Cardiac muscle cell (in vitro differentiated cells and primary cell): Measurements from ENCODE around the gene DAO. TPM values are rescaled to one million over a fixed set of nuclear protein-coding genes. Genes with fewer than 3 reads are reported as not detected.

Experiments used
- DNase-seq, 2 donors: peaks; one replicate each; pipeline versions ENCODE4 v3.0.0 to v3.0.0-alpha.2; 2010 to 2017; ENCODE audit warnings: low read depth in 1 of 2, low spot score in 1 of 2
- H3K27ac ChIP-seq: fragments of 200-600 bp; sonication (generic); 2 replicates; pipeline ENCODE4 v1.5.1; 2016
- H3K27me3 ChIP-seq: fragments of 200-600 bp; sonication (generic); 2 replicates; pipeline ENCODE4 v1.6.0; 2016; ENCODE audit warnings: control low read depth
- H3K36me3 ChIP-seq: fragments of 200-600 bp; sonication (generic); 2 replicates; pipeline ENCODE4 v1.5.1; 2016; ENCODE audit warnings: control low read depth
- H3K4me1 ChIP-seq: fragments of 200-600 bp; sonication (generic); 2 replicates; pipeline ENCODE4 v1.8.1; 2017; ENCODE audit warnings: low read depth, mild to moderate bottlenecking, mixed run types
- H3K4me3 ChIP-seq: fragments of 200-600 bp; sonication (generic); 2 replicates; pipeline ENCODE4 v1.5.1; 2016; ENCODE audit warnings: mild to moderate bottlenecking
- H3K9me3 ChIP-seq: fragments of 200-600 bp; sonication (generic); 2 replicates; pipeline ENCODE4 v1.5.1; 2017; ENCODE audit warnings: low read depth, mild to moderate bottlenecking, control low read depth
- CTCF ChIP-seq: IDR thresholded peaks from 2 replicates; pipeline ENCODE4 v1.5.1; 2012; ENCODE audit warnings: low read depth, mild to moderate bottlenecking, low read length
- polyA plus RNA-seq: library from polyadenylated mRNA; unstranded; fragments of >200 nt; fragmentation: Nextera tagmentation; extraction: Ambion mirVana; gene quantifications from 2 replicates; pipeline ENCODE4 v1.2.1, GENCODE V29; 2016
- total RNA-seq: library from RNA; depleted of rRNA; stranded (reverse); fragments of >200 nt; gene quantifications from 2 replicates; pipeline ENCODE4 v1.2.3, GENCODE V29; 2016

The DAO gene
- total and polyA plus RNA-seq, 2 experiments from 2014 or later, result not detected

GRCh38 chr12:108845696-108846095 is 34.2 kb upstream of the DAO start:
- no peak for TF ChIP-seq CTCF
- no peaks in the 10 kb centered on the region for H3K27me3 ChIP-seq
- no peak overlapping the region for H3K27ac ChIP-seq
- no peak overlapping the region for H3K4me3 ChIP-seq
- no peaks in the 10 kb centered on the region for H3K4me1 ChIP-seq
- peaks cover 13% of the 10 kb centered on the region for H3K36me3 ChIP-seq
- H3K9me3 ChIP-seq, result no peaks in the 10 kb centered on the region
- DNase-seq, result no peak

DNA sequence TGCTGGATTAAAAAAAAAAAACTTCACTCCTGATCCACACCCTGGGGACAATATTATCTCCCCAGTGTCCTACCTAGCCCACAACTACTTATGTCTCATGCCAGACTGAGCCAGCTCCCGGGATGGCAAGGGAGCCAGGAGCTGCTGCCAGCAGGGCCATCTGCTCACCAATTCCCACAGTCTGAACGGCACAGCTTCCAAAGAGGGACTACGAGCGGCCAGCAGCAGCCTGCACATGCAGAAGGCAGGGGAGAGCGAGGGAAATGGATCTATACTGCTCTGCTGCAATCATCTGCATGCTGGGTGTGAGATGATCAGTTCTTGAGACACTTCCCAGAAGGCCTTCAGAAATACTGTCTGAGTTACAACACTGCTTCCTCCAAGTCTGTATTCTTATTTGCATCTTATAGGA is 33.6 kb upstream of the DAO start:
- Histone ChIP-seq H3K27ac (peak overlapping the region; percentile 17), H3K36me3 (peaks cover 13% of the 10 kb centered on the region)
- no peak for TF ChIP-seq CTCF

GRCh38 chr12:108847705-108848104 is 32.2 kb upstream of the DAO start:
- Histone ChIP-seq H3K4me1 (peaks cover 3% of the 10 kb centered on the region), H3K27ac (peak overlapping the region; percentile 16), H3K4me3 (no peak overlapping the region), H3K36me3 (peaks cover 24% of the 10 kb centered on the region), H3K9me3 (no peaks in the 10 kb centered on the region), H3K27me3 (no peaks in the 10 kb centered on the region)
- TF ChIP-seq CTCF, result no peak
- no peak for DNase-seq

More for the DNA sequence above, 33.6 kb upstream of the DAO start:
- no peaks in the 10 kb centered on the region for H3K27me3 ChIP-seq
- H3K9me3 ChIP-seq, result no peaks in the 10 kb centered on the region
- no peak for DNase-seq
- no peaks in the 10 kb centered on the region for H3K4me1 ChIP-seq
- no peak overlapping the region for H3K4me3 ChIP-seq

DNA sequence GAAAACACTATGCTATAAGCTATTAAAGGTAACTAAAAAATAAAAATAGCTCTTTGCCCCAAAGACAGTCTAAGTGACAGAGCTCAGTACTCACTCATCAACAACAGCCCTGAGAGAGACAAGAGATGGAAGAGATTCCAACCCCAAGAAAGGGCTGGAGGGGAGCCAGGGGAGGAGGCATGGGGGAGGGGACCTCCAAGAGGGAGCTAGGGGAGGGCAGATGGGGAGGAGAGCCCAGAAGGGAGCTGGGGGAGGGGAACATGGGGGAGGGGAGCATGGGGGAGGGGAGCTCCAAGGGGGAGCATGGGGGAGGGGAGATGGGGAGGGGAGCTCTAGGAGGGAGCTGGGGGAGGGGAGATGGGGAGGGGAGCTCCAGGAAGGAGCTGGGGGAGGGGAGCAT is 30.2 kb upstream of the DAO start:
- peaks cover 14% of the 10 kb centered on the region for H3K4me1 ChIP-seq
- no peak for TF ChIP-seq CTCF
- no peaks in the 10 kb centered on the region for H3K9me3 ChIP-seq
- H3K4me3 ChIP-seq, result no peak overlapping the region
- no peak overlapping the region for H3K27ac ChIP-seq
- peak in 1 of 2 donors; percentile 58 for DNase-seq
- H3K36me3 ChIP-seq, result peaks cover 25% of the 10 kb centered on the region
- H3K27me3 ChIP-seq, result no peaks in the 10 kb centered on the region

- Histone ChIP-seq H3K27ac (peak overlapping the region; percentile 23), H3K27me3 (no peaks in the 10 kb centered on the region), H3K36me3 (peaks cover 25% of the 10 kb centered on the region), H3K4me1 (peaks cover 19% of the 10 kb centered on the region), H3K4me3 (no peak overlapping the region), H3K9me3 (no peaks in the 10 kb centered on the region)
- peak in 1 of 2 donors; percentile 90 for DNase-seq
- peak; percentile 34 for TF ChIP-seq CTCF
Measured at GRCh38 chr12:108850854-108851573, 28.9 kb upstream of the DAO start.
